Nephron progenitor cell (in vitro differentiated cells): ENCODE data around the gene NTN1.

ENCODE experiments used
- DNase-seq: peaks from one replicate; pipeline ENCODE4 v3.0.0; 2021
- H3K27ac Mint-ChIP-seq: 2 replicates; pipeline ENCODE4 v1.8.0; 2021; ENCODE audit warnings: mild to moderate bottlenecking, moderate library complexity, mixed read lengths
- H3K27me3 Mint-ChIP-seq: 2 replicates; pipeline ENCODE4 v1.8.0; 2021; ENCODE audit warnings: mild to moderate bottlenecking, low read depth, mixed read lengths; ENCODE audit not compliant: poor library complexity
- H3K36me3 Mint-ChIP-seq: 2 replicates; pipeline ENCODE4 v1.8.0; 2021; ENCODE audit warnings: low read depth, mixed read lengths
- H3K4me1 Mint-ChIP-seq: 2 replicates; pipeline ENCODE4 v1.8.0; 2021; ENCODE audit warnings: mixed read lengths
- H3K4me3 Mint-ChIP-seq: 2 replicates; pipeline ENCODE4 v1.8.0; 2021; ENCODE audit warnings: mild to moderate bottlenecking, moderate library complexity, mixed read lengths
- H3K9me3 Mint-ChIP-seq: 2 replicates; pipeline ENCODE4 v1.8.0; 2021; ENCODE audit warnings: mild to moderate bottlenecking, moderate library complexity, mixed read lengths
- TF ChIP-seq, protein P1 (sequence below): fragments of 200-600 bp; sonication (generic); IDR thresholded peaks from 2 replicates; pipeline ENCODE4 v1.5.0; 2021; ENCODE audit warnings: antibody characterized with exemption

NTN1 gene

DNA sequence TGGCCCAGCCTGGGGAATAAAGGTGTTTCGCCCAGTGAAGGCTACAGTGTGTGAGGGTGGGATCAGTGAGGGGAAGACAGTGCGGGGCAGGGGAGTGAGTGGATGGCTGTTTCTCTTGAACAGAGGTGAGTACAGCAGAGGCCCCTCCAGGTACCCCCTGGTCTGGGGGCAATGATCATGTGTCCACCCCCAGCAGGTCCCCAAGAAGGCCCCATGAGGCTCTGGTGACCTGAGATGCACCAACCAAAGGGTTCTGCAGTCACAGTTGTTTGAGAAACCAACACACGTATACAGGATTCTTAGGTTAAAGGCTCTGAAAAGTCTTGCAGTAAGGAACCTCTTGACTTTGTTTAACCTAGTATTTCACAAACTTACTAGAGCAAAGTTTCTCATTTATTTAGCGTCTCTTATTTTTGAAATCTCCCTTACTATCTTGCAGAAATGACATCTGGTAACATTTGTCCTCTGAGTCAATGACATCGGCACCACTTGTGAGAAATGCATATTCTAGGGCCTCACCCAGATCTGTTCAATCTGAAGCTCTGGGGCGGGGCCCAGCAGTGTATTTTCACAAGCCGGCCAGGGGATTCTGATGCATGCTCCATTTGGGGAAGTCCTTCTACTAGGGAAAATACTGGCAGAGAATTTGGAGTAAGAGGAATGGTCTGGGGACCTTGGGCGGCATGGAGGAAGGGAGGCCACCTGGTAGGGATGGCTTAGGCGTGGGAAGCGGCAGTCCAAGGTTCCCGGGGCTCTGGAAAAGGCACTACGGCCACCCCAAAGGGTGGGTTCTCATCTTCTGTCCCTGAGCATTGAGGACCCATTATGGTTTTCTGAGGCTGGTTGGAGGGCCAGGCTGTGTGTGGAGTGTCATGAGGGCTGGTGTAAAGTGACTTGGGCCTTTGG is 217.3 kb downstream of the NTN1 start:
- Mint-ChIP-seq H3K36me3 (peaks cover 13% of the 10 kb centered on the region), H3K27ac (no peak overlapping the region), H3K27me3 (peaks cover 12% of the 10 kb centered on the region), H3K4me3 (peak overlapping the region; percentile 74), H3K9me3 (no peaks in the 10 kb centered on the region), H3K4me1 (peaks cover 62% of the 10 kb centered on the region)
- DNase-seq: no peak
- TF ChIP-seq, protein P1, sequence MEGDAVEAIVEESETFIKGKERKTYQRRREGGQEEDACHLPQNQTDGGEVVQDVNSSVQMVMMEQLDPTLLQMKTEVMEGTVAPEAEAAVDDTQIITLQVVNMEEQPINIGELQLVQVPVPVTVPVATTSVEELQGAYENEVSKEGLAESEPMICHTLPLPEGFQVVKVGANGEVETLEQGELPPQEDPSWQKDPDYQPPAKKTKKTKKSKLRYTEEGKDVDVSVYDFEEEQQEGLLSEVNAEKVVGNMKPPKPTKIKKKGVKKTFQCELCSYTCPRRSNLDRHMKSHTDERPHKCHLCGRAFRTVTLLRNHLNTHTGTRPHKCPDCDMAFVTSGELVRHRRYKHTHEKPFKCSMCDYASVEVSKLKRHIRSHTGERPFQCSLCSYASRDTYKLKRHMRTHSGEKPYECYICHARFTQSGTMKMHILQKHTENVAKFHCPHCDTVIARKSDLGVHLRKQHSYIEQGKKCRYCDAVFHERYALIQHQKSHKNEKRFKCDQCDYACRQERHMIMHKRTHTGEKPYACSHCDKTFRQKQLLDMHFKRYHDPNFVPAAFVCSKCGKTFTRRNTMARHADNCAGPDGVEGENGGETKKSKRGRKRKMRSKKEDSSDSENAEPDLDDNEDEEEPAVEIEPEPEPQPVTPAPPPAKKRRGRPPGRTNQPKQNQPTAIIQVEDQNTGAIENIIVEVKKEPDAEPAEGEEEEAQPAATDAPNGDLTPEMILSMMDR: no peak

DNA sequence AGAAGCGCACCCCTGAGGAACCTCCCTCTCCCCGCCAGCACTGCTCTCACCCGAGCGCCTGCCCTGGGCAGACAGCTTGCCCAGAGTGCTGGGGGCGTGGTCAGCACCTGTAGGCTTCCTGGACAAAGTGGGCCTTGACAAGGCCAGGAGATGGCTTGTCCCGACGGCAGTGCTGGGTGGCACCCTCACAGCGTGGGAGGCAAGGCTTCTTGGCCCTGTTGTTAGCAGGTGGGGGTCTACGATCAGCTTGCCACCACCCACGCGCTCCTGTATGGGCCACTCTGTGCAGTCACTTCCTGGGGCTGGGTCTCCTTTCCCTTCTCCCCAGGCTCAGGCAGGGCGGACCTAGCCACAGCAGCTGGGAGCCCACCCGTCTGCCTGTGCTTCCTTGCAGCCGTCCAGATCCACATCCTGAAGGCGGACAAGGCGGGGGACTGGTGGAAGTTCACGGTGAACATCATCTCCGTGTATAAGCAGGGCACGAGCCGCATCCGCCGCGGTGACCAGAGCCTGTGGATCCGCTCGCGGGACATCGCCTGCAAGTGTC is 218.0 kb downstream of the NTN1 start:
- TF ChIP-seq, protein P1: no peak
- DNase-seq: no peak
- H3K4me1 Mint-ChIP-seq: peaks cover 65% of the 10 kb centered on the region
- peaks cover 13% of the 10 kb centered on the region for H3K36me3 Mint-ChIP-seq
- peak overlapping the region; percentile 74 for H3K4me3 Mint-ChIP-seq
- no peaks in the 10 kb centered on the region for H3K9me3 Mint-ChIP-seq
- peaks cover 12% of the 10 kb centered on the region for H3K27me3 Mint-ChIP-seq
- no peak overlapping the region for H3K27ac Mint-ChIP-seq

DNA sequence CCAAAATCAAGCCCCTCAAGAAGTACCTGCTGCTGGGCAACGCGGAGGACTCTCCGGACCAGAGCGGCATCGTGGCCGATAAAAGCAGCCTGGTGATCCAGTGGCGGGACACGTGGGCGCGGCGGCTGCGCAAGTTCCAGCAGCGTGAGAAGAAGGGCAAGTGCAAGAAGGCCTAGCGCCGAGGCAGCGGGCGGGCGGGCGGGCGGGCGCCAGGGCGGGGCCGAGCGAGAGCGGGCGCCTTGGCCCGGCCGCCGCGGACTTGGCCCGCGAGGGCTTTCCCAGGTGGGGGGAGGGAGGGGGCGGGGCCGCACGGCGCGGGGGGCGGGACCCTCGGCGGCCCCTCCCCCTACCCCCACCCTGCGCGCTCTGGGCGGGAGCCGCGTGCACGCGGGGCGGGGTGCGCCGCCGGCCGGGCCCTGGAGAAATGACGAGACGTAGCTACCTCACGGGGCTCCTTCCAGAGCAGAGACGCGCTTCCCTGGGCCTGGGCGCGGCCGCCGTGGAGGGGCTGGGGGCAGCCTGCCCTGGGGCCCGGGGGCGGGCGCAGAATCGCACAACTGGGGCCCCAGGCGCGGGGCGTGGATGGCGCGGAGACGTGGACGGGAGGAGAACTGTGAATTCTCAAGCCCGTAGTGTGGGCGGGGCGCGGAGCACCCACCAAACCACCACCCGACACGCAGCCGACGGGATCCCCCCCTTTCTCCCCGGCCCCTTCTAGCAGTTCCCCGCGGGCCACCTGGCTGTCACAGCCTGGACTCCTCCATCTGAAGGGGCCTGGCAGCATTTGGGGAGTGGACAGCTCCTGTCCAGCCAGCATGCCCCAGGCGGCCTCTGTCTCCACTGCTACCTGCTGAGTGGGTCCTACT is 218.7 kb downstream of the NTN1 start:
- H3K27me3 Mint-ChIP-seq: peaks cover 12% of the 10 kb centered on the region
- H3K4me1 Mint-ChIP-seq: peaks cover 68% of the 10 kb centered on the region
- H3K4me3 Mint-ChIP-seq: peak overlapping the region; percentile 74
- no peaks in the 10 kb centered on the region for H3K9me3 Mint-ChIP-seq
- no peak overlapping the region for H3K27ac Mint-ChIP-seq
- TF ChIP-seq, protein P1: no peak
- DNase-seq: peak; percentile 72
- peaks cover 13% of the 10 kb centered on the region for H3K36me3 Mint-ChIP-seq

DNA sequence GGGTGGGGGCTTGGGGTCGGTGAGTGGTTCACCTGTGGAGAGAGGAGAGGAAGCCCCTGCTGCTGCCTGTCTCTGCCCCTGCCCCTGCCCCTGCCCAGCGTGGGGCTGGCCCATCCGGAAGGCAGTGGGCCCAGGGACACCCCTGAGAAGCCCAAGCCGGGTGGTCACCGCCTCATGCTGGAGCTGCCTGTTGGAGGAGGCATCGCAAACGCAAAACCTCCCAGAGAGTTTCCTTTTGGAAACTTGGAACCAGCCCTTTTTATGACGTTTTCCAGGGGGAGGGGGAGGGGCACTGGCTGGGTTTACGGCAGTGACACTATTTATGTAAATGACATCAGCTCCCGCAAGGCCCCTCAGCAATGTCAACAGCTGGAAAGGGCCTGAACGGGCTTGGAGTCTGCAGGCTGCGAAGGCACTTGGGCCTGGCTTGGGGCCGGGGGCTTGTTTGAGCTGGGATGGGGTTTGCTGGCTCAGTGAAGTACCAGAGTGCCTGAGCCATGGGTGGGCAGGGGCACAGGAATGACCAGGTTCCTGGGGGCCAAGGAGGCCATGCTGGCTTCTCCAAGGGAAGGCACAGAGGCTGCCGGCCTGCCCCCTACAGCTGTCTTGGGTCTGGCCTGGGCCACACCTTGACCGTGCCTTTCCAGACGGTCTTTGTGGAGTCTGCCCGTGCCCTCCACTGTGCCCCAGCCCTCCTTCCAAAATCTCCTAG is 219.5 kb downstream of the NTN1 start:
- Mint-ChIP-seq H3K4me3 (no peak overlapping the region), H3K36me3 (peaks cover 13% of the 10 kb centered on the region), H3K27me3 (peaks cover 12% of the 10 kb centered on the region), H3K4me1 (peaks cover 70% of the 10 kb centered on the region), H3K27ac (no peak overlapping the region), H3K9me3 (no peaks in the 10 kb centered on the region)
- DNase-seq: peak; percentile 70
- TF ChIP-seq, protein P1: no peak

DNA sequence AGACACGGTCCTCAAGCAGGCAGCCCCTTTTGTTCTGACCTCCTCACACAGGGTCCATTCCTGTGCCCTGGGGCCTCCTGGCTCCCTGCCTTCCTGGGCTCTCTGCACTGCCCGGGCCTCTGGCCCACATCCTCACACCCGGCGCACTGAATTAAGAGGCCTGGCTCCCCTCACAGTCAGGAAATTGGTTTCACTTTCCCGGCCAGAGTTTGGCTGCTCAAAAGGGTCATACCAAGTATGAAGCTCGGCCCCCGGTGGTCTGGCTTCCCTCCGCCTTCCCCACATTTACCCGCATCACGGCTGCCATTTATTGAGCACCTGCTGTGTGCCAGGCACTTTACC is 220.0 kb downstream of the NTN1 start:
- H3K4me1 Mint-ChIP-seq: peaks cover 73% of the 10 kb centered on the region
- DNase-seq: no peak
- no peak overlapping the region for H3K27ac Mint-ChIP-seq
- H3K4me3 Mint-ChIP-seq: no peak overlapping the region
- H3K27me3 Mint-ChIP-seq: peaks cover 12% of the 10 kb centered on the region
- peaks cover 13% of the 10 kb centered on the region for H3K36me3 Mint-ChIP-seq
- H3K9me3 Mint-ChIP-seq: no peaks in the 10 kb centered on the region
- TF ChIP-seq, protein P1: no peak
